CD4-positive, alpha-beta T cell (primary cell): ENCODE results near the gene FBXL20. TPM values are rescaled to one million over a fixed set of nuclear protein-coding genes. Genes with fewer than 3 reads are reported as not detected.

Source experiments
- ATAC-seq: fragments of 200-7000 bp; cut with Tn5 transposase; one replicate; pipeline ENCODE4 v1.10.0; 2022; ENCODE audit warnings: mild to moderate bottlenecking; ENCODE audit not compliant: poor library complexity
- CTCF ChIA-PET: fragments of 350-600 bp; sonication (Branson Sonifier 250); formaldehyde crosslinking; loops from one replicate; lab custom pipeline; 2021; ENCODE audit warnings: antibody characterized with exemption, inconsistent platforms; lab: Charles Lee
- POLR2A ChIA-PET: fragments of 350-600 bp; sonication (Branson Sonifier 250); formaldehyde crosslinking; loops from one replicate; lab custom pipeline; 2021; ENCODE audit warnings: antibody characterized with exemption, inconsistent platforms; lab: Charles Lee
- DNase-seq, 14 experiments: peaks; one replicate each; pipeline ENCODE4 v3.0.0-alpha.2; 2013 to 2020; ENCODE audit warnings: mixed read lengths in 2 of 14
- H3K27ac ChIP-seq, 2 donors: one replicate each; pipeline versions ENCODE4 v1.5.1 to v1.7.0; 2013; ENCODE audit warnings: low read length in 2 of 2, low read depth in 1 of 2, mild to moderate bottlenecking in 1 of 2
- H3K27me3 ChIP-seq, 2 experiments: 1 replicate in 1 of 2; 2 replicates in 1 of 2; pipeline versions ENCODE4 v1.6.1 to v1.7.0; 2013; ENCODE audit warnings: low read length in 2 of 2, control low read depth in 1 of 2, mild to moderate bottlenecking in 1 of 2, moderate library complexity in 1 of 2; ENCODE audit not compliant: insufficient read depth in 2 of 2, control insufficient read depth in 1 of 2
- H3K36me3 ChIP-seq: one replicate; pipeline ENCODE4 v1.6.1; 2013; ENCODE audit warnings: low read length, control low read depth; ENCODE audit not compliant: insufficient read depth
- H3K4me1 ChIP-seq: one replicate; pipeline ENCODE4 v1.6.1; 2013; ENCODE audit warnings: low read length, control low read depth; ENCODE audit not compliant: insufficient read depth
- H3K4me3 ChIP-seq: one replicate; pipeline ENCODE4 v1.5.1; 2013; ENCODE audit warnings: mild to moderate bottlenecking, low read length, moderate library complexity
- H3K9me3 ChIP-seq, 2 experiments: 1 replicate in 1 of 2; 2 replicates in 1 of 2; pipeline versions ENCODE4 v1.6.1 to v1.7.0; 2013; ENCODE audit warnings: low read length in 2 of 2, mild to moderate bottlenecking in 2 of 2, control low read depth in 1 of 2, moderate library complexity in 1 of 2; ENCODE audit not compliant: control insufficient read depth in 1 of 2, insufficient read depth in 1 of 2
- H3K27ac Mint-ChIP-seq: one replicate; pipeline ENCODE4 v1.8.0; 2020; ENCODE audit warnings: mixed read lengths
- H3K27me3 Mint-ChIP-seq: one replicate; pipeline ENCODE4 v1.8.0; 2021; ENCODE audit warnings: mixed read lengths
- H3K36me3 Mint-ChIP-seq: one replicate; pipeline ENCODE4 v1.8.0; 2021; ENCODE audit warnings: low read depth, mixed read lengths
- H3K4me1 Mint-ChIP-seq: one replicate; pipeline ENCODE4 v1.8.0; 2021; ENCODE audit warnings: low read depth, mixed read lengths
- H3K4me3 Mint-ChIP-seq: one replicate; pipeline ENCODE4 v1.8.0; 2020; ENCODE audit warnings: mild to moderate bottlenecking, mixed read lengths
- H3K9me3 Mint-ChIP-seq: one replicate; pipeline ENCODE4 v1.8.0; 2020; ENCODE audit warnings: mixed read lengths
- intact Hi-C, 2 experiments: fragments of 100-400 bp; cut with DNase I in 1 of 2; cut with micrococcal nuclease in 1 of 2; formaldehyde crosslinking; loops; one replicate each; pipeline versions ENCODE4 v1.15.1 to v1.9.0; 2023 to 2025; cut with DNase I, micrococcal nuclease
- total RNA-seq, 174 experiments: library from RNA in 2 of 174; stranded (reverse) in 2 of 174; gene quantifications; one replicate each; pipeline ENCODE4 v1.2.3 and lab custom pipeline; 2021 to 2026
- TF ChIP-seq, protein P1 (sequence below): fragments of 200-600 bp; IDR thresholded peaks from one replicate; pipeline ENCODE4 v1.8.0; 2022; ENCODE audit warnings: antibody characterized with exemption, mild to moderate bottlenecking

FBXL20 gene
- total RNA-seq, 2 experiments from 2014 or later = 16.7 to 17.1 TPM

DNA sequence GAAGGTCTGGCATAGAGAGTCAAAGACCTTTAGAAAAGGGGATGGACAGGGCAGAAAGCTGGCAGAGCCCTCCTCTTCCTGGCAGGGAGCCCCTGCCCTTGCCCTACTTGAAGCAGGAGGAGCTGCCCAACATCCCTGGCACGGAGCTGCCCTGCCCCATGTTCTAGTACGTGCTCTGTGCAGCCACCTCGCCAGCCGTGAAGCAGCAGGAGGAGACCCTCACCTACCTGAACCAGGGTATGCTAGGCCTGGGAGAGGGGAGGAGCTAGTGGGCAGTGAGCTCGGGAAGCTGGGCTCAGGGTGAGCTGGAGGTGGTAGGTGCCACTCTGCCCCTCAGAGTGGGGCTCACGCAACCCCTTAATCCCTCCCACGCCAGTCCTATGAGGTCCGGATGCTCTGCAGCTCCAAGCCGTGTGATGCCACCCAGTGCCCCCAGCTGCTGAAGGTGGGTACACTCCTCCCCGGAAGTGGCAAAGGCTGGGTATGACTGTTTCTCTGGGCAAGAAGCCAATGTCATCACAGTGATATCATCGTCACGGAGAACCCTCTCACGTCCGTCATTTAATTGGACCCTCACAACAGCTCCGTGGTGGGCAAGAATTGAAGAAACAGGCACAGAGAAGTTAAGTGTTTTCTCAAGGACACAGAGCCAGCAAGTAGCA, 163.0 kb downstream of the FBXL20 start:
- peaks cover 34% of the 10 kb centered on the region for H3K4me1 Mint-ChIP-seq
- H3K27ac Mint-ChIP-seq = peak overlapping the region; percentile 91
- no peaks in the 10 kb centered on the region for H3K36me3 ChIP-seq
- no peaks in the 10 kb centered on the region for H3K9me3 ChIP-seq
- peaks cover 46% of the 10 kb centered on the region for H3K4me1 ChIP-seq
- TF ChIP-seq, protein P1, sequence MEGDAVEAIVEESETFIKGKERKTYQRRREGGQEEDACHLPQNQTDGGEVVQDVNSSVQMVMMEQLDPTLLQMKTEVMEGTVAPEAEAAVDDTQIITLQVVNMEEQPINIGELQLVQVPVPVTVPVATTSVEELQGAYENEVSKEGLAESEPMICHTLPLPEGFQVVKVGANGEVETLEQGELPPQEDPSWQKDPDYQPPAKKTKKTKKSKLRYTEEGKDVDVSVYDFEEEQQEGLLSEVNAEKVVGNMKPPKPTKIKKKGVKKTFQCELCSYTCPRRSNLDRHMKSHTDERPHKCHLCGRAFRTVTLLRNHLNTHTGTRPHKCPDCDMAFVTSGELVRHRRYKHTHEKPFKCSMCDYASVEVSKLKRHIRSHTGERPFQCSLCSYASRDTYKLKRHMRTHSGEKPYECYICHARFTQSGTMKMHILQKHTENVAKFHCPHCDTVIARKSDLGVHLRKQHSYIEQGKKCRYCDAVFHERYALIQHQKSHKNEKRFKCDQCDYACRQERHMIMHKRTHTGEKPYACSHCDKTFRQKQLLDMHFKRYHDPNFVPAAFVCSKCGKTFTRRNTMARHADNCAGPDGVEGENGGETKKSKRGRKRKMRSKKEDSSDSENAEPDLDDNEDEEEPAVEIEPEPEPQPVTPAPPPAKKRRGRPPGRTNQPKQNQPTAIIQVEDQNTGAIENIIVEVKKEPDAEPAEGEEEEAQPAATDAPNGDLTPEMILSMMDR = no peak
- DNase-seq (peak; percentile 64 to 96 (median 77)), ATAC-seq (peak; percentile 88)
- H3K9me3 Mint-ChIP-seq = no peaks in the 10 kb centered on the region
- CTCF ChIA-PET = interaction anchor here (0.7 to 5.2 kb wide), 12 partner anchors 11 to 367 kb away, joined by 3 to 62 read pairs (median 4); partner anchors contain the start of gene RPL19
- H3K27ac ChIP-seq = peak overlapping the region; percentile 77 to 79
- no peaks in the 10 kb centered on the region for H3K36me3 Mint-ChIP-seq
- peak overlapping the region; percentile 28 for H3K4me3 ChIP-seq
- intact Hi-C loops = loop anchor here (1.0 to 10.0 kb wide), 3 partner anchors 29 to 254 kb away; no protein-coding TSS in a partner anchor
- no peaks in the 10 kb centered on the region for H3K27me3 ChIP-seq
- peak overlapping the region; percentile 64 for H3K4me3 Mint-ChIP-seq
- H3K27me3 Mint-ChIP-seq = no peaks in the 10 kb centered on the region
- POLR2A ChIA-PET = interaction anchor here (0.5 to 3.6 kb wide), 18 partner anchors 10 to 742 kb away, joined by 3 to 47 read pairs (median 4); partner anchors contain the start of genes FBXO47, PLXDC1 and RPL19

DNA sequence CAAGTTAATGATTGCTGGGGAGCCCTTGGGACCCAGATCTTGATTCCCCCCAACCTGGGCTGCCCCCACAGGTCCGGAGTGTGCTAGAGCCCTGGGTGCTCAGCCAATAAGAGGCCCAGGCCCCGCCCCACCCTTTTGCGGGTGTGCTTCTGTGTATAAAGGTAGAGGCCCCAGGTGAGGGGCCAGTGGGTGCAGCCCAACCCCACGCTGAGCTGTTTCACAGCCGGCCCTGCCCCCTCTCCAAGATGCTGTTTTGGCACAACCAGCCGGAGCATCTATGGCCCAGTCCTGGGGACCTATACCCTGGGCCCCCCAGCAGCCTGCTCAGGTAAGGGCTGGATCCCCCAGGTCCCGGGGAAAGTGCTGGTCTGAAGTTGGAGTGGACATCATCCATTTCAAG, 163.8 kb downstream of the FBXL20 start:
- ATAC-seq (no peak), DNase-seq (no peak)
- no peaks in the 10 kb centered on the region for H3K27me3 ChIP-seq
- peak overlapping the region; percentile 77 to 79 for H3K27ac ChIP-seq
- POLR2A ChIA-PET = interaction anchor here (0.8 to 3.6 kb wide), 9 partner anchors 30 to 439 kb away, joined by 3 to 47 read pairs (median 6); partner anchors contain the start of genes PLXDC1 and RPL19
- Mint-ChIP-seq H3K27me3 (no peaks in the 10 kb centered on the region), H3K4me3 (no peak overlapping the region), H3K36me3 (no peaks in the 10 kb centered on the region), H3K9me3 (no peaks in the 10 kb centered on the region), H3K27ac (peak overlapping the region; percentile 91), H3K4me1 (peaks cover 34% of the 10 kb centered on the region)
- TF ChIP-seq, protein P1 = no peak
- no peaks in the 10 kb centered on the region for H3K9me3 ChIP-seq
- no peak overlapping the region for H3K4me3 ChIP-seq
- CTCF ChIA-PET = interaction anchor here (1.1 to 5.2 kb wide), 3 partner anchors 31 to 73 kb away, joined by 3 to 62 read pairs (median 3); no protein-coding TSS in a partner anchor
- intact Hi-C loops = loop anchor here (10.0 kb wide), 2 partner anchors 163 to 253 kb away; no protein-coding TSS in a partner anchor
- no peaks in the 10 kb centered on the region for H3K36me3 ChIP-seq
- peaks cover 46% of the 10 kb centered on the region for H3K4me1 ChIP-seq

DNA sequence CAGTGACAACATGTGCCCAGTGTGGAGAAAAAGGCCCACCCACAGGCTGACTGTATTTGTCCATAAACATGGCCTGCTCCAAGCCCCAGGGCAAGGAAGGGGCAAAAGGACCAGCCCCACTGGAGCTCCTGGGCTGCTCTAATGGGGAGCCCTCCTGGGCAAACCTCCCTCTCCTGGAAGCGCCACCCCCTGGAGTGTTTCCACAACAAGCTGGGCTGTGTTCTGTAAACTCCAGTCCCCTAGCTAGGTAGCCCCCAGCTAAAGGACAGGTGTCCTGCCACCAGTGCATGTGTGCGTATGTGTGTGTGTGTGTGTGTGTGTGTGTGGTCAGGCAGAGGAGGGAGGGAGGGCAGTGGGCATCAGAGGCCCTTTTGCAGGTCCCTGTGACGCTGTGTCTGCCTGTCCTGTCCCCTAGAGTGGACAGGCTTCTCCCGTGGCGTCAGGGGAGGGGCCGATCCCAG, 164.4 kb downstream of the FBXL20 start:
- DNase-seq (no peak), ATAC-seq (no peak)
- H3K27ac ChIP-seq = peak overlapping the region in 1 of 2 donors; percentile 16
- Mint-ChIP-seq H3K9me3 (no peaks in the 10 kb centered on the region), H3K36me3 (no peaks in the 10 kb centered on the region), H3K4me1 (peaks cover 38% of the 10 kb centered on the region), H3K27me3 (peaks cover 5% of the 10 kb centered on the region), H3K27ac (peak overlapping the region; percentile 91), H3K4me3 (no peak overlapping the region)
- ChIA-PET CTCF (interaction anchor here (1.2 to 6.7 kb wide), 4 partner anchors 8 to 253 kb away, joined by 3 to 62 read pairs (median 32); no protein-coding TSS in a partner anchor), POLR2A (interaction anchor here (3.6 kb wide), 1 partner anchor 37 kb away, joined by 47 read pairs; the partner anchor contains the start of gene RPL19)
- H3K9me3 ChIP-seq = no peaks in the 10 kb centered on the region
- no peaks in the 10 kb centered on the region for H3K36me3 ChIP-seq
- intact Hi-C loops = loop anchor here (10.0 kb wide), 2 partner anchors 162 to 252 kb away; no protein-coding TSS in a partner anchor
- H3K4me3 ChIP-seq = no peak overlapping the region
- TF ChIP-seq, protein P1 = no peak
- H3K27me3 ChIP-seq = no peaks in the 10 kb centered on the region
- peaks cover 50% of the 10 kb centered on the region for H3K4me1 ChIP-seq
